Activated CD4-positive, CD25-positive, alpha-beta regulatory T cell (primary cell): ENCODE results near the gene GPC6.
"Not testable (repeated sequence)": the region's sequence is repeated elsewhere in the genome, so short reads cannot be mapped to it uniquely, and the experiment has no call there.

ENCODE experiments used
- DNase-seq, 4 experiments: peaks; one replicate each; lab custom pipeline; 2025; lab: John Stamatoyannopoulos, UW

Gene GPC6

DNA sequence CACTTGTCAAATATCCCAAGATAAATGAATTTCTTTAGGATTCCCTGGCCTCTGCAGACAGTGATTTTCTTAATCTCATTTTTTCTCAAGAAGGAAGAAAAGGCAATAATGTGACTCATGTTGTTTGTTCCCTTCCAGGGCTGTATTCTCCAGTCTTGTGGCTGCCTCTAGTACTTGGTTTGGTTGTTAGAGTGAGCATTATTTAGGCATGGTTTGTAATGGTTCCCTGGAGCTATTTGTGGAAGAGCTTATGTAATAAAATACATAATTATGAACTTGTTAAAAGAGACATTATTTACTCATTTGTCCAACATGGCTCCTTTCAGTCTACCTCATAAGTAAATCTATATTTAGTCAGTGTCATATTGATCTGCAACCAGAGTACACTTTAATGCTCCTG, 982.5 kb downstream of the GPC6 start:
- DNase-seq = no peak

DNA sequence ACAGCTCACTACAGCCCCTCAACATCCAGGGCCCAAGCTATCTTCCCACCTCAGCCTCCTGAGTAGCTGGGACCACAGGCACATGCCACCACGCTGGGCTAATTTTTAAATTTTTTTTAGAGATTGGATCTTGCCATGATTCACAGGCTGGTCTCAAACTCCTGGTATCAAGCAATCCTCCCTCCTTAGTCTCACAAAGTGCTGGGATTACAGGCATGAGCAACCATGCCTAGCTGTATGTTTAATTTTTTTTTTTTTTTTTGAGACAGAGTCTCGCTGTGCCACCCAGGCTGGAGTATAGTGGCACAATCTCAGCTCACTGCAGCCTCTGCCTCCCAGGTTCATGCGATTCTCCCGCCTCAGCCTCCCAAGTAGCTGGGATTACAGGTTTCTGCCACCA, 983.3 kb downstream of the GPC6 start:
- DNase-seq = not testable (repeated sequence)

DNA sequence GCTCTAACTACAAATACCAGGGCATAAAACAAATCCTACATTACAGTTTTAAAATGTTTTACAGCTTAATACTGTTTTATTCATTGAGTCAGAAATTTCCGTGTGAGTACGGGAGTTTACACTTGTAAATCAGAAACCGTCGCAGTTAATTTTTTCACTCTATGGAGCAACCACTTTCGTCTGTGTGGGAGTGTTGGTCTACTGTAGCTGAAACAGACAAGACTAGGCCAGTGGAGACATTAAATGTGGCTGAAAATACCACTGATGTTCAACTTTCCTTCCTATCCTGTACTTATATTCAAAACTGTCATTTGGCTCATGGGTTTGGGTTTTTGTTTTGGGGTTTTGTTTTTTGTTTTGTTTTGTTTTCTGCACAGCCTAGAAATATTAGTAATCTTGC, 984.2 kb downstream of the GPC6 start:
- DNase-seq = no peak

DNA sequence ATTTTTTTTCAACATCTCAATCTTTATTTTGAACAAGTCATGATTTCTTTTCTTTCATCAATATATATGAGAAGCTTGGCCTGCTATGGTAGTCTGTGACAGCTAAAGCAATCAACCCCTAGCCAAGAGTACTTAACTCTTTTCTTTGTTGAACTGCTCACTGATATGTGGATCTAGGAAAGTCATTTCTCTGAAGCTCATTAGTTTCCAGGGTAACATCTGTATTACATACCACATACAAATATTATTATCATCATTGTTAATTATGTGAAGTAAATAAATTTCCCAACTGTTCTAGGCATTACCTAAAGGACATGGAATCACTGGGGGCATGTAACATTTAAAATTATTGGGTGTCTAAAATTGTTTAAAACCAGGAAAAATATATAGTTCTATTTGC, 985.6 kb downstream of the GPC6 start:
- no peak for DNase-seq

DNA sequence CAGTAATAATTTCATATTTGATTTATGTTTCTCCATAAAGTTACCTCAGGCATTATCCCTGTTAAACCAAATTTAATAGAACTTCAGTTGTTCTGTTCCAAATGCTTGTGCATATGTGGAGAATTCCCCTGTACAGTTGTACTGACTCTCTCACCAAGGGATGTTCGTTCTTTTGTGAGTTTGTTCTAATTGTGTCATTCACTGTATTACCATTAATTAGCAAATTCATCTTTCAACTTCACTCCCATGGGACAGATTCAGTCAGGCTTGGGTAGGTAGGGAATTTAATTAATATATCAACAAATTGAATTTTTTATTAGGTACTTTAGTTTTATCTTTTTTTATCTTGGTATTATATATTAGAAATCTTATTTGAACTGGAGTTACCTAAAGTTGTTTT, 987.5 kb downstream of the GPC6 start:
- no peak for DNase-seq

DNA sequence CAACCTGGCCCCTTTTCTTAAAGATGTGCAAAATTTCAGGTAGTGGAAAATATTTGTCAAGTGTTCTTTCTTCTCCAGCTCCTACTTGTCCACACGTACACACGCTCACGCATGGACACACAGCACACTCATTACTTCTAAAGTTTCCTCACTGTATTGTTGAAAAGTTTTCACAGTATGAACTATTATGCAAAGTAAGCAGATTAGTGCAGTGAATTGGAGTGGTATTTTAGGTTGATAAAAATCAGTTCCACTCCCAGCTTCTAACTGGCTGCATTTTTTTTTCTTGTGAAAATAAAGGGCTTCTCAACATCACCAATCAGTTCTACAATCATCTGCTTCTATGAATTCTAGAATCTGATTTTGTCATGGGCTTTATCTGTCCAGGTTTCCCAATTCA, 988.4 kb downstream of the GPC6 start:
- no peak for DNase-seq

DNA sequence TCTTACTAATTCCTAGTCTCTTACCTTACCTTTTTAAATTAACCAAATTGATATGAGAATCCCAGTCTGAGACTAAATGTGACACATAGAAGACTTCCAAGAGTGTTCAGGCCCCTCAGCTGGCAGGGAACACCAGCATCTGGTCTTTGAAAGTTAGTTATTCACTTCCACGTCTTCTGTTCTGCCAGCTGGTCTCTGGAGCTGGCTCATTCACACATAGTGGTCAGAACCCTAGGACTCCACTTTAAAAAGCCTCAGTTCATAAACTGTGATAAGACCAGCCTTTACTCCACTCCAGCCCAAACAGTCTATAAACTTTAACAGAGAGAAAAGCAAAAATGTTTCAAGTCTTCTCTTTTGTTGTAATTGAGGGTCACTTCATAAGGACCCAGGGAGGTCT, 989.9 kb downstream of the GPC6 start:
- DNase-seq = no peak

DNA sequence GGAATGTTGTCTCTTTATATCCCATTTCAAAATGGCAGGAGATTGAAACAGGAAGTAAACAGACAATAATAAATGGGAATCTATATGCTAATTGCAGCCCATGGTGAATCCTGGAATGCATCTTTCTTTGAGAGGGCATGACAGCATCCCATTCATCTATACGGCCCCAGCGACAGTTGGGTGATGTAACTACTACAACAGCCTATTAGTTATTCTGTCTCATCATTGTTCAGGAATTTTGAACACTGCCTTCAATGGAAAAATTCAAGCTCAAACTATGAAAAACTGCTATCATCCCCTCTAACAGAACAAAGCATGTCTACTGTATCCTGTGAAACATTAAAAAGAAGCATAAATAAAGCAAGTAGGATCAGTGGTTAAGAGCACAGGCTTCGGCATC, 990.8 kb downstream of the GPC6 start:
- DNase-seq = no peak

DNA sequence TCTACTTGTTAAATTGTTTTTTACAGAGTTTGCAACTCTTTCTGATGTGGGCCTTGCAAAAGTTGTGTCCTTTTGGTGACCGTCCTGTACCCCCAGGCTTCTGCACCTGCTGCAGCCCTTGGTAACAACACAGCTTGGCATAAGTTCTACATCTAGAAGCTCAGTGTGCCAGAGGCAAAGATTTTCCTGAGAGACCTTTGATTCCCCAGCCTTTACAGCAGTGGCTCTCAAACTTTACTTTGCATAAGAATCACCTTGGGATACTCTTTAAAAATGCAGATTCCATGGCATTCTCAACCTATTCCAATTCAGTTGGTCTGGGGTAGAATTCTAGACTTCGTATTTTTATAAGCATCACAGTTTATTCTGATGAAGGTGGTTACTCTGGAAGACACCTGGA, 991.9 kb downstream of the GPC6 start:
- DNase-seq = no peak

DNA sequence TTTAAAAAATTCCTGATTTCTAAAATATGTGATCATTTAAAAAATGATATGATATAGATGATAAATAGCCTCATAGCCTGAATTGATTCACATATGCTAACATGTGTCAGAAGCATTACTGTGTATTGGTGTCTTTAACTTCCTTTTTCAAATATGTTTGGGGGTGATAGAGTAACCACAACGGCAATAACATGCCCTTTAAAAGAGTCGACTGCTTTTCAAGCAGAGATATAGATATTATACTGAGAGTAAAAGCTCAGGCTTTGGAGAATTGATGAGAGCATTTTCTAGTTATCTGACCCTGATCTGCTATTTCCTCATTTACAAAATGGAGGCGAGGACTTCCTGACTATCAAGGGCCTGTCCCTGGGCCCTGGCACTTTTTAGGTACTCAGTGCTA, 992.3 kb downstream of the GPC6 start:
- no peak for DNase-seq

DNA sequence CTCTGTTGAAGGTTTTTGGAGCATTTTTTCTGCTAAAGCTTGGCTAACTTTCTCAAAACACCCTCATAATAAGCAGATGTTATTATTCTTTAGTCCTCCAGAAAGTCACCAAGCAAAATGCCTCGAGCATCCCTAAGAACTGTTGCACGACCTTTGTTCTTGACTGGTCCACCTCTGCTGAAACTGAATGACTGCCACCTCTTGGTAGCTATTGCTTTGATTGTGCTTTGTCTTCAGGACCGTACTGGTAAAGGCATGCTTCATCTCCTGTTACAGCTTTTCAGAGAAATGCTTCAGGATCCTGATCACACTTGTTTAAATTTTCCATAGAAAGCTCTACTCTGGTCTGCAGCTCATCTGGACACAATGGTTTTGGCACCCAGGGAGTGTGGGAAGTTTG, 998.1 kb downstream of the GPC6 start:
- no peak for DNase-seq

DNA sequence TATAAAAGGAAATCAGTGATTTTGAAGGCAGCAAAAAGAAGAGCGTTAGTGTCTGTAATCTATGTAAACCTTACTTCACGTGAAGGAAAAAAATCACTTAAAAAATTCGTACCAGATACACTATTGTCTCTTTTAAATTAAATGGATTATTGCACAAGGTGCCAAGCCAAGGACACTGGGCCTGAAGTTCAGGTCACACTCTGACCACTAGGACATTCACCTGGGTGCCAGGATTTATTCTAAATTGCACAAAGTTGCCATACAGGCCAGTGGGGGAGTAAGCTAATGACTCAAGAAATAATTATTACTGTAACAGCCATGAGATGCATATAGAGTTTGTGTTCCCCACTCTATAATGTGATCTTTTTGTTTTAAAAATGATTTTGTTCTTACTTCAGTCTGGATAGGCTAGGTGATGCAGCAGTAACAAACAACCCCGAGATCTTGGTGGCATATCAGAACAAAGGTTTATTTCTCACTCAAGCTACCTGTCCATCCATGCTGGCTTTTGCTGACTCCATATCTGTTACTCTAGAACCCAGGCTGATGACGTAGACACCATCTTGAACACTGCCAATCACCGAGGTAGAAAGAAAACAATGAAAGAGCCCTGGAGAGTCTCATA, 1000.8 kb downstream of the GPC6 start:
- no peak for DNase-seq

DNA sequence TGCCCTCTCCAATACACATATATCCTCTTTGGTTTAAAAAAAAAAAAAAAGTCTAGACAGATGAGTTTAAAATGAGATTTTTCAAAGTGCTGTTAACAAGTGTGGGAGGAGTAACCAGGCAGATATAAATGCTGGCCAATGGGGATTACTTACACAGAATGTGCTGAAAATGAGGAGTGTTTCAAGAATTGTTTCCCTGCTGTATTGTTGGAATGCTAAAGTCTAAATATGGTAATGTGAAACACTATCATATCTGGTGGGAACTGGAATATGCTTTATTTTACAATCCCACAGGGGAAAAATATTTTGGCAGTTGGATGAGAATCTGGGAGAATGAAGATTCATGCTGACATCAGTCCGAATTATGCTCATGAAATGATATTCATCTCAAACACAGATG, 1002.2 kb downstream of the GPC6 start:
- no peak for DNase-seq

DNA sequence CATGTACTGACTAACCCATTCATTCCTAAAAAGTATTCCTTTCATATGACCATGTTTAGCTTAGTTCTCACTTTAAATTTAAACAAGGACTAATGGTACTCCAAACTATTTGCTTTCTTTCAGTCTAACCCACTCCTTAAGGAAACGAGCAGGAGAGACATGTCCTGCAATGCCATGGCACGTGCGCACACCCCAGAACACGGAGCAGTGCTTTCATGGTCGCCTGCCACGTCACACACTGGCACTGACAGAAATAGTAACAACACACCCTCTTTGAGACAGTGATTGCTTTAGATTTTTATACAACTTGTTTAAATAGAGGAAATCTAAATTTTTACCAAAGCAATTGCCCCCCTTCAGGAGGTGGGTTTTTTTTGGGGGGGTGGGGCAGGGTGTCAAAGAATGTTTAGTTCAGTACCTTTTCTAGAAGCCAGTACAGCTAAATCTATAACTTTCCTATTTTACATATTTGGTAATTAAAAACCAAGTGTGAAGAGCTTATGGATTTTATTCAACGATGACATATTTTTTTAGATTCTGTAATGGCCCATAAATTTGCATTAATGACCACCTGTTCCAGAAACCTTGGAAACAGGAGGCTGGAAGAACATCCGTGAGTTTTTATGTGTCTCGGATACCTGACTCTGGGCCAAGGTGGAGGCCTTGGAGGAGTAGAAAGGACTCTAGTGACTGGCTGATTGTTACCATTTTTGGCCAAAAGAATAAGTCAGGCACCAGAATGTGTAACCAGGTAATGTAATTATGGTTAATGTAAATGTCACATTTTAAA, 1005.7 kb downstream of the GPC6 start:
- no peak for DNase-seq

DNA sequence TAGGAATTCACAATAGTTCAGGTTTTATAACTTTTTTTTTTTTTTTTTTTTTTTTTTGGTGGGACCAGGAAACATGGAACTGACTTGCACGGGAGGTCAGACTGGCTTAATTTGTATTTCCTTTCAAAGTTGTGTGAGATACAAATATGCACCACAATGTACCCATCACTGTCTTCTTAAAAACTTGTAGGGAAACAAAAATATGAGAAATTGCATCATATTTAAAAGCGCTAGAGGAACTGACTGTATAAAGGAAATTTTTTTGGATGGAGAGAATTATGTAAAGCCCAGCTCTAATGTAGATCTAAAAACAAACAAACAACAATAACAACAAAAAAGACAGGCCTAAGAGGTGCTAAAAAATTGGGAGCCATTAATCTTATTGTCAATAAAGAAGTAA, 1006.3 kb downstream of the GPC6 start:
- no peak for DNase-seq

DNA sequence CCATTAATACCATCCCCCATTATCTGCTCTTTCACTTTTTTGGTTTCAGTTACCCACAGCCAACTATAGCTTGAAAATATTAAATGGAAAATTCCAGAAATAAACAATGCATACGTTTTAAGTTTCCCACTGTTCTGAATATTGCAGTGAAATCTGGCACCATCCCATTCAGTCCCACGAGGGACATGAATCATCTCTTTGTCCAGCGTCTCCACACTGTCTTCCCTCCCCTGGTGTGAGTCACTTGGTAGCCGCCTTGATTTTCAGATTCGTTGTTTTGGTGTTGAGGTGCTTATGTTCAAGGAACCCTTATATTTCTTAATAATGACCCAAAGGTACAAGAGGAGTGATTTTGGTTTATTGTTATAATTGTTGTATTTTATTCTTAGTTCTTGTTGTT, 1006.8 kb downstream of the GPC6 start:
- no peak for DNase-seq

DNA sequence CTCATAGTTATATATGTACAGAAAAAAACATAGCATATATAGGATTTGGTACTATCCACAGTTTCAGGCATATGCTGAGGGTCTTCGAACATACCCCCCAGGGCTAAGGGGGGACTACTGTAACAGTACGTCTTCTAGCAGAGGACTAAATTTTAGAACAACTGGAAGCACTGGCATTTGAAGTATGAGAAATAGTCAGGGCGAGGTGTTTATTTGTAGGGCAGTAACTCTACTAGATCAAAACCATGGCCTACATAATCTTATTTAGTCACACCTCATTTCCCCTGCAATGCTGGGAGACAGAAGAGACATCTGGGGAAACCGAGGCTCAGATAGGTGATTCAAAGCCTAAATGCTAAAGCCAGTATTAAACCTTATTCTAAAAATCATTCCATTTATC, 1007.2 kb downstream of the GPC6 start:
- DNase-seq = no peak

DNA sequence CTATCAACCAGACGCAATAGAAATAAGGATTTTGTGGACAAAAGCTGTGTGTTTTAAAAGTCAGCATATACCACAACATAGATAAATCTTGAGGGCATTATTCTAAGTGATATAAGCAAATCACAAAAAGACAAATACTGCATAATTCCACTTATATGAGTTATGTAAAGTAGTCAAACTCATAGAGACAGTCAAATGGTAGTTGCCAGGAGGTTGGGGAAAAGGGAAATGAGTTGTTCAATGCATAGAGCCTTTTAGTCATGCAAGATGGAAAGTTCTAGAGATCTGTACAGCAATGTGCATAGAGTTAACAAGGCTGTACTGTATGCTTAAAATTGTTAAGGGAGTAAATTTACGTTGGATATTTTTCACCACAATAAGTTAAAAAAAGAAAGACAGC, 1008.1 kb downstream of the GPC6 start:
- no peak for DNase-seq

DNA sequence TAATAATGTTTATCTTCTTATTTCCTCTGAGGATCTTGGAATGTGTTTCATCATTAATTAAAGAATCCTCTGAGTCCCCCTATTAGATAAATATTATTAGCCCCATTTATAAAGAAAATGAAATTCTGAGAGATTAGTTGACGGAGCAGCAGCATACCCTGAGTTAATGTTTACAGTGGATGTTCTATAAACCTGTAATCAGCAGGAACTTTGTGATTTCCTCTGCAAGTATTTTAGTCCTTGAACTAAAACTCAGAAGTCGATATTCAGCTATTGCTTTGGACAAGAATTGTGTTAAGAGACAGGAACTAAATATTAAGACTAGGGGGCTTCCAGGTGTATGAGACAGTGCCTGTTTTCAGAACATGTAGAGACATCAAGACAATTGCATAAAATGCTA, 1009.5 kb downstream of the GPC6 start:
- no peak for DNase-seq

DNA sequence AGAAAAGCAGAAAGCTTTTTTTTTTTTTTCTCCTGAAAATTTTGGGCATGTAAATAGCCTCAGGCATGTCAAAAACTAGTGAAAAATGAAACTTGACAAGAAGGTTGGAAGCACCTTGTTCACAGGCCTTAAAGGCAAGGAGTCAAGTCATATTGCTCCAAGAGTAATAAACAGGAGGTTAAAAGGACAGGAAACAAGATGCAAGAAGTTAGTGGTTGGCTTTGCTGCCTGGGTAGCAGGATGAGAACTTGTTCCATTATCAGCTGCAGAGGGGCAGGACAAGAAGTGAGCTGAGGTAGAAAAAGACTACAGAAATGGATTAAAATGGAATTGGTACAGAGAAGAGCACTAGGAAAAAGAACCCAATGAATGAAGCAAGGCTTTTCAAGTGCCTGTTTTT, 1010.3 kb downstream of the GPC6 start:
- DNase-seq = no peak

DNA sequence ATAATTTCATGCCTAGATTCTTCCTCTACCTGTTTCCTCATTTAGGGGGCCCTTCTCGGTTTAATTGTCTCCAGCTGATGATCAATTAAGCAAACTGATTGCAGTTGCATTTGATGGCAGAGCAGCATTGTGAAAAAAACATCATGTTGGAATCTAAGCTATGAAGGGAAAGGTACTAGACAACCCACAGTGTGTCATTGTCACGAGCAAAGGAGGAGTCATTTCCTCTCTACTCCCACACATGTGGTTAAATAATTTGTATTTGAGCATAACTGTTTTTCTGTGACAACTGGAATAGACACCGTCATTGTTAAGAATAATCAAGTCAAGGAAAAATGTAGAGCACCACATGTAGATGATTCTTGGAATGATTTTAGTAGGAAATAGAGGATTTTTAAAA, 1012.5 kb downstream of the GPC6 start:
- no peak for DNase-seq

DNA sequence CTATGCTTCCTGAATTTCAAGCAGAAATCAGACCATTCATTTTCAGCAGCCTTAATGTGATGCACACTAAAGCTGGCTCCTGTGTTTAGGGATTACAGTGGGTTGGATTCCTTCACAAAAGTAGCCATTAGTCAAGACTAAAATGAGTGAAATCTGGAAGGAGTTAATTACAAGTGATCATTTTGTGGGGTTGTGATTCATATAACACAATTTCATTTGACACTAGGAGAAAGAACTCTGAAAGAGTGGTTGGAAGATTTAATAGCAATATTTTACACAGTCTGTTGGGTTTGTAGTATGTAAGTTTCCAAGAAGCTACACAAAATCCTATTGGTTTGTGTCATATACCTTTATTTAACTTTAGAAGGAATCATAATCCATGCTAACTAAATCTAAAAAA, 1015.9 kb downstream of the GPC6 start:
- no peak for DNase-seq

DNA sequence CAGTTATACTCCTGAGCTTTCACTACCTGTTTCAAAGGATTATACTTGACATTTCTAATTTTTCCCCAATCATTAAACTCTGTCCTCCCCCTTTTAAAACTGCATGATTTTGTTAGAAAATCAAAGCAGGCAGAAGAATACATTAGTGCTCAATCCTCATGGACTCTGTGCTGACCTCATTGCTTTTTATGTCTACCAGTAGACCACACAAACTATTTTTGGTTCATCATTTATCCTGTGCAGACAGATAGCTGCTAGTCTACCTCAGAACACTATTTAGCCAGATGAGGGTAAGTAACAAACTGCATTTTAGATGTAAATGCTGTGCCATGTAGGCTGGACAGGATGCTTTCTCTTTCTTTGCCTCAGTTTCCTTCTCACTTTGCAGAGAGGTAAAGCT, 1016.9 kb downstream of the GPC6 start:
- no peak for DNase-seq

DNA sequence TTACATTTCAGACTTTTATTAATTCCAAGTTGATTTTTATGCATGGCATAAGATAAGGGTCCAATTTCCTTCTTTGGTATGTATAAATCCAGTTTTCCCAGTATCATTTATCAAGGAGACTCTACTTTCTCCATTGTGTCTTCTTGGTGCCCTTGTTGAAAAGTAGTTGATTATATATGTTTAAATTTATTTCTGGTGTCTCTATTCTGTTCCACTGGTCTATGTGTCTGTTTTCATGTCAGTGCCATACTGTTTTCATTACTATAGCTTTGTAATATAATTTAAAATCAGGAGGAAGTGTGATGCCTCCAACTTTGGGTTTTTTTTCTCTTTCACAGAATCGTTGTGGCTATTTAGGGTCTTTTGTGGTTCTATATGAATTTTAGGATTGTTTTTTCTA, 1019.9 kb downstream of the GPC6 start:
- no peak for DNase-seq
